A549 (cell line): ENCODE results near the gene CDH19.

Experiments used
- CEBPB ChIP-seq, 2 experiments: fragments of >200 bp in 1 of 2; sonication (Bioruptor Twin) in 1 of 2; formaldehyde crosslinking in 1 of 2; IDR thresholded peaks; 2 replicates each; pipeline ENCODE4 v1.6.1; 2012 to 2016
- TF ChIP-seq, protein P1 (sequence below): fragments of >200 bp; sonication (Bioruptor Twin); formaldehyde crosslinking; IDR thresholded peaks from 3 replicates; pipeline ENCODE4 v1.5.1; 2016

DNA sequence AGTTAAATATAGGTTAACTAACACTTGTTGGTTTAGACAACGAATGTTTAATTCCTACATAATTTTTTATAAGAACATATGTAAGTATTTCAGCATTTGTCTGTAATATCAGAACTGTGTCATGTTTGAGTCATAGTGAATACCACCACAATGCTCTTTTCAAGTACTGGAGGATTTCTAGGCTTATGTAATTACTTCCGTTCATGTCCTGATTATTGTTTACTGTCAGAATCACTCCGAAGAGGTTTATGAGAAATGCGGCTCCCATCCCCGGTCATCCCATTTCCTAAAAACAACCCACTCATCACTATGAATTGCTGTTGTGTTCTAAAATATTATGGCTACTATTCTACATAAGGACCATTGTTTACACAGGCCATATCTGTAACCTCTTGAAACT, 45.1 kb downstream of the CDH19 start:
- no peak for TF ChIP-seq CEBPB (IDR thresholded peaks at IDR 0.05)
- TF ChIP-seq, protein P1, sequence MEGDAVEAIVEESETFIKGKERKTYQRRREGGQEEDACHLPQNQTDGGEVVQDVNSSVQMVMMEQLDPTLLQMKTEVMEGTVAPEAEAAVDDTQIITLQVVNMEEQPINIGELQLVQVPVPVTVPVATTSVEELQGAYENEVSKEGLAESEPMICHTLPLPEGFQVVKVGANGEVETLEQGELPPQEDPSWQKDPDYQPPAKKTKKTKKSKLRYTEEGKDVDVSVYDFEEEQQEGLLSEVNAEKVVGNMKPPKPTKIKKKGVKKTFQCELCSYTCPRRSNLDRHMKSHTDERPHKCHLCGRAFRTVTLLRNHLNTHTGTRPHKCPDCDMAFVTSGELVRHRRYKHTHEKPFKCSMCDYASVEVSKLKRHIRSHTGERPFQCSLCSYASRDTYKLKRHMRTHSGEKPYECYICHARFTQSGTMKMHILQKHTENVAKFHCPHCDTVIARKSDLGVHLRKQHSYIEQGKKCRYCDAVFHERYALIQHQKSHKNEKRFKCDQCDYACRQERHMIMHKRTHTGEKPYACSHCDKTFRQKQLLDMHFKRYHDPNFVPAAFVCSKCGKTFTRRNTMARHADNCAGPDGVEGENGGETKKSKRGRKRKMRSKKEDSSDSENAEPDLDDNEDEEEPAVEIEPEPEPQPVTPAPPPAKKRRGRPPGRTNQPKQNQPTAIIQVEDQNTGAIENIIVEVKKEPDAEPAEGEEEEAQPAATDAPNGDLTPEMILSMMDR = no peak
